Astrocyte (in vitro differentiated cells and primary cell): ENCODE measurements around the gene HYOU1. TPM values are rescaled to one million over a fixed set of nuclear protein-coding genes. Genes with fewer than 3 reads are reported as not detected.

Experiments used
- DNase-seq: peaks from one replicate; pipeline ENCODE4 v3.0.0-alpha.2; 2010; ENCODE audit warnings: low read depth
- FAIRE-seq: peaks from 2 replicates; lab custom pipeline; 2011; peaks lifted over from hg19 to GRCh38; lab: Jason Lieb, UNC
- H2AFZ ChIP-seq: 2 replicates; pipeline ENCODE4 v1.6.0; 2012; ENCODE audit warnings: low read depth, low read length, inconsistent platforms
- H3K27ac ChIP-seq: 2 replicates; pipeline ENCODE4 v1.5.1; 2011; ENCODE audit warnings: low read depth, low read length, inconsistent platforms
- H3K27me3 ChIP-seq: 2 replicates; pipeline ENCODE4 v1.6.0; 2011; ENCODE audit warnings: low read length, inconsistent platforms; ENCODE audit not compliant: insufficient read depth
- H3K36me3 ChIP-seq: 2 replicates; pipeline ENCODE4 v1.5.1; 2011; ENCODE audit warnings: low read length, inconsistent platforms; ENCODE audit not compliant: insufficient read depth
- H3K4me1 ChIP-seq: 2 replicates; pipeline ENCODE4 v1.5.1; 2011; ENCODE audit warnings: low read length, inconsistent platforms; ENCODE audit not compliant: insufficient read depth
- H3K4me2 ChIP-seq: 2 replicates; pipeline ENCODE4 v1.6.0; 2012; ENCODE audit warnings: low read length, inconsistent platforms
- H3K4me3 ChIP-seq: 2 replicates; pipeline ENCODE4 v1.5.1; 2011; ENCODE audit warnings: low read depth, mild to moderate bottlenecking, low read length, inconsistent platforms; ENCODE audit not compliant: insufficient read depth
- H3K79me2 ChIP-seq: 2 replicates; pipeline ENCODE4 v1.6.0; 2012; ENCODE audit warnings: mild to moderate bottlenecking, low read length, inconsistent platforms; ENCODE audit not compliant: insufficient read depth
- H3K9ac ChIP-seq: 2 replicates; pipeline ENCODE4 v1.6.0; 2012; ENCODE audit warnings: mild to moderate bottlenecking, low read length, inconsistent platforms
- H3K9me3 ChIP-seq: 2 replicates; pipeline ENCODE4 v1.5.1; 2012; ENCODE audit warnings: low read depth, mild to moderate bottlenecking, low read length, inconsistent platforms; ENCODE audit not compliant: insufficient read depth
- H4K20me1 ChIP-seq: 2 replicates; pipeline ENCODE4 v1.6.0; 2012; ENCODE audit warnings: low read length, inconsistent platforms; ENCODE audit not compliant: insufficient read depth
- H3K27ac Mint-ChIP-seq: one replicate; pipeline ENCODE4 v1.8.0; 2021; ENCODE audit warnings: mild to moderate bottlenecking, mixed read lengths; ENCODE audit not compliant: unreplicated experiment
- H3K27me3 Mint-ChIP-seq: one replicate; pipeline ENCODE4 v1.8.0; 2021; ENCODE audit warnings: low read depth, mixed read lengths; ENCODE audit not compliant: unreplicated experiment
- H3K36me3 Mint-ChIP-seq: one replicate; pipeline ENCODE4 v1.8.0; 2021; ENCODE audit warnings: low read depth, mixed read lengths; ENCODE audit not compliant: unreplicated experiment
- H3K4me1 Mint-ChIP-seq: one replicate; pipeline ENCODE4 v1.8.0; 2021; ENCODE audit warnings: low read depth, mixed read lengths; ENCODE audit not compliant: unreplicated experiment
- H3K4me3 Mint-ChIP-seq: one replicate; pipeline ENCODE4 v1.8.0; 2021; ENCODE audit warnings: mild to moderate bottlenecking, moderate library complexity, mixed read lengths; ENCODE audit not compliant: unreplicated experiment
- H3K9me3 Mint-ChIP-seq: one replicate; pipeline ENCODE4 v1.8.0; 2021; ENCODE audit warnings: mild to moderate bottlenecking, mixed read lengths; ENCODE audit not compliant: unreplicated experiment
- EZH2 ChIP-seq: IDR thresholded peaks from 2 replicates; pipeline ENCODE4 v1.6.1; 2012; ENCODE audit warnings: mild to moderate bottlenecking, low read length, inconsistent platforms; ENCODE audit not compliant: insufficient read depth
- total RNA-seq: library from RNA; stranded (reverse); gene quantifications from 2 replicates; pipeline ENCODE4 v1.2.1, GENCODE V29; 2021
- TF ChIP-seq, protein P1 (sequence below): IDR thresholded peaks from 2 replicates; pipeline ENCODE4 v1.5.1; 2011; ENCODE audit warnings: low read depth, mild to moderate bottlenecking, inconsistent platforms, low read length, moderate library complexity; ENCODE audit not compliant: insufficient read depth

HYOU1 gene
- total RNA-seq, 1 donor from 2014 or later = 282 TPM

DNA sequence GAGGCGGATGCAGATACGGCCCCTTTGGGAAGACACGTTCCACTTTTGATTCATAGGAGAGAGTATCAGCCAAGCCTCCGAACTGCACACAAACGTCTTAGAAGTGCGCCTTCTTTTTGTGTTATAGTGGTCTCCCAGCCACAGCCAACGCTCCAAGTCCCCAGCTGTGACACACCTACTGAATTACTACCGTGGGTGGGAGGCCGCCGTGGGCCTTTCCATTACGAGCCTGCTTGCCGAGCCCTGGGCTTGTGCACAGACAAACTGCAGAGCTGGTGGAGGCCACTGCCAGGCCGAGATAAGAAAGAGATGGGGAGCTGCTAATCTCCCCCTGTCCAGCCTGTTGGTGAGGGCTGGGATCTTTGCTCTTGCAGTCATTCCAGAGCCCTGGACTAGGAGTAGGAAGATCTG lies 28.4 kb upstream of the HYOU1 start:
- peak overlapping the region; percentile 97 for H3K4me3 Mint-ChIP-seq
- DNase-seq (peak; percentile 10), FAIRE-seq (no peak)
- Histone ChIP-seq H3K9me3 (no peaks in the 10 kb centered on the region), H3K27me3 (no peaks in the 10 kb centered on the region), H3K4me1 (peaks cover 11% of the 10 kb centered on the region), H3K27ac (peak overlapping the region; percentile 90), H3K4me3 (peak overlapping the region; percentile 95), H3K4me2 (peak overlapping the region; percentile 96), H3K36me3 (peaks cover 9% of the 10 kb centered on the region), H3K9ac (peak overlapping the region; percentile 91), H2AFZ (peak overlapping the region; percentile 78), H3K79me2 (peaks cover 20% of the 10 kb centered on the region), H4K20me1 (peaks cover 3% of the 10 kb centered on the region)
- TF ChIP-seq, protein P1, sequence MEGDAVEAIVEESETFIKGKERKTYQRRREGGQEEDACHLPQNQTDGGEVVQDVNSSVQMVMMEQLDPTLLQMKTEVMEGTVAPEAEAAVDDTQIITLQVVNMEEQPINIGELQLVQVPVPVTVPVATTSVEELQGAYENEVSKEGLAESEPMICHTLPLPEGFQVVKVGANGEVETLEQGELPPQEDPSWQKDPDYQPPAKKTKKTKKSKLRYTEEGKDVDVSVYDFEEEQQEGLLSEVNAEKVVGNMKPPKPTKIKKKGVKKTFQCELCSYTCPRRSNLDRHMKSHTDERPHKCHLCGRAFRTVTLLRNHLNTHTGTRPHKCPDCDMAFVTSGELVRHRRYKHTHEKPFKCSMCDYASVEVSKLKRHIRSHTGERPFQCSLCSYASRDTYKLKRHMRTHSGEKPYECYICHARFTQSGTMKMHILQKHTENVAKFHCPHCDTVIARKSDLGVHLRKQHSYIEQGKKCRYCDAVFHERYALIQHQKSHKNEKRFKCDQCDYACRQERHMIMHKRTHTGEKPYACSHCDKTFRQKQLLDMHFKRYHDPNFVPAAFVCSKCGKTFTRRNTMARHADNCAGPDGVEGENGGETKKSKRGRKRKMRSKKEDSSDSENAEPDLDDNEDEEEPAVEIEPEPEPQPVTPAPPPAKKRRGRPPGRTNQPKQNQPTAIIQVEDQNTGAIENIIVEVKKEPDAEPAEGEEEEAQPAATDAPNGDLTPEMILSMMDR = no peak
- no peak for TF ChIP-seq EZH2
- no peaks in the 10 kb centered on the region for H3K9me3 Mint-ChIP-seq
- H3K36me3 Mint-ChIP-seq = peaks cover 12% of the 10 kb centered on the region
- peak overlapping the region; percentile 89 for H3K27ac Mint-ChIP-seq
- H3K27me3 Mint-ChIP-seq = no peaks in the 10 kb centered on the region
- peaks cover 5% of the 10 kb centered on the region for H3K4me1 Mint-ChIP-seq

DNA sequence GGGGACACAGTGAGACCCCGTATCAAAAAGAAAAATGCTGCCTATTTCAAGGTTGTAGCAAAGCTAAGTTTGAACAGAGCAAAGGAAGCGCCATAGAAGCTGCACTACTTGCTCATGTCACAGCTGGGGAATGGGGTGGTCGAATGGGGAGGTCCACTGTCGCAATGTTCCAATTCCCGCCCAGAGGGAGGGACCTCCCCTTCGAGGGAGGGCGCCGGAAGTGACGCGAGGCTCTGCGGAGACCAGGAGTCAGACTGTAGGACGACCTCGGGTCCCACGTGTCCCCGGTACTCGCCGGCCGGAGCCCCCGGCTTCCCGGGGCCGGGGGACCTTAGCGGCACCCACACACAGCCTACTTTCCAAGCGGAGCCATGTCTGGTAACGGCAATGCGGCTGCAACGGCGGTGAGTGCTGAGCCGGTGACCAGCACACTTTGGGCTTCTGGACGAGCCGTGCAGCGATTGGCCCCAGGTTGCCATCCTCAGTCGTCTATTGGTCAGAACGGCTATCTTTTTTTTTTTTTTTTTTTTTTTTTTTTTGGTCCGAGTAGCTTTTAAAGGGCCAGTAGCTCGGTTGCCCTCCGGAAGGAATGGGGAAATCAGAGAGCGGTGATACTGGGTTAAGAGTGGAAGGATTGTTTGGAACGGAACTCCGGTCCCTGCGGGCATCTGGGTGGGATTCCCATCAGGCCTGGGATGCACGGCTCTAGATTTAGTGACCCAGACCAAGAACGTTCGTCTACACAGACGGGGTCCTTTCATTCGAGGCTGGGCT lies 27.8 kb upstream of the HYOU1 start, which contains the start of gene HMBS:
Gene HMBS (plus strand): TSS at position 219 of the 774 bp plus-strand sequence. CDS start 153 bp downstream, at position 372.
- peak within 1 kb of the TSS; percentile 89 for H3K27ac Mint-ChIP-seq
- H3K9me3 ChIP-seq = no peaks in the 10 kb centered on the region
- peaks cover 12% of the 10 kb centered on the region for H3K36me3 Mint-ChIP-seq
- FAIRE-seq (peak; percentile 50), DNase-seq (peak; percentile 91)
- H3K9me3 Mint-ChIP-seq = no peaks in the 10 kb centered on the region
- no peaks in the 10 kb centered on the region for H3K27me3 Mint-ChIP-seq
- H3K4me3 Mint-ChIP-seq = peak within 1 kb of the TSS; percentile 97
- H3K36me3 ChIP-seq = peaks cover 9% of the 10 kb centered on the region
- peak within 1 kb of the TSS; percentile 95 for H3K4me3 ChIP-seq
- H3K27ac ChIP-seq = peak within 1 kb of the TSS; percentile 90
- TF ChIP-seq, protein P1 = no peak
- TF ChIP-seq EZH2 = no peak
- H3K4me2 ChIP-seq = peak within 1 kb of the TSS; percentile 96
- peaks cover 20% of the 10 kb centered on the region for H3K79me2 ChIP-seq
- no peaks in the 10 kb centered on the region for H3K27me3 ChIP-seq
- peaks cover 11% of the 10 kb centered on the region for H3K4me1 ChIP-seq
- H4K20me1 ChIP-seq = peaks cover 3% of the 10 kb centered on the region
- H3K4me1 Mint-ChIP-seq = peaks cover 5% of the 10 kb centered on the region
- peak within 1 kb of the TSS; percentile 93 for H2AFZ ChIP-seq
- peak within 1 kb of the TSS; percentile 91 for H3K9ac ChIP-seq
